Breast epithelium (tissue), 4 donors: ENCODE data around the gene DOP1A. TPM values are rescaled to one million over a fixed set of nuclear protein-coding genes. Genes with fewer than 3 reads are reported as not detected.

Source experiments
- DNase-seq, 2 donors: peaks; one replicate each; pipeline ENCODE4 v3.0.0-alpha.2; 2019; ENCODE audit warnings: low spot score in 2 of 2
- H3K27ac ChIP-seq, 2 donors: fragments of 200-600 bp; sonication (generic) in 1 of 2; one replicate each; pipeline ENCODE4 v1.5.1; 2016 to 2019; ENCODE audit warnings: mild to moderate bottlenecking in 1 of 2
- H3K27me3 ChIP-seq, 2 donors: fragments of 200-600 bp; sonication (generic) in 1 of 2; one replicate each; pipeline versions ENCODE4 v1.5.1 to v1.6.0; 2017 to 2019; ENCODE audit warnings: control low read depth in 1 of 2, mild to moderate bottlenecking in 1 of 2
- H3K36me3 ChIP-seq: fragments of 200-600 bp; one replicate; pipeline ENCODE4 v1.5.1; 2019
- H3K4me1 ChIP-seq, 2 donors: fragments of 200-600 bp; sonication (generic); one replicate each; pipeline ENCODE4 v1.5.1; 2016 to 2019; ENCODE audit warnings: control low read depth in 1 of 2
- H3K4me3 ChIP-seq, 3 donors: fragments of 200-600 bp; sonication (generic); 1 replicate in 2 of 3; 2 replicates in 1 of 3; pipeline ENCODE4 v1.5.1; 2016 to 2019; ENCODE audit warnings: mild to moderate bottlenecking in 3 of 3, moderate library complexity in 2 of 3
- H3K9me3 ChIP-seq, 2 donors: fragments of 200-600 bp; sonication (generic) in 1 of 2; one replicate each; pipeline ENCODE4 v1.5.1; 2016 to 2019; ENCODE audit warnings: control low read depth in 1 of 2
- CTCF ChIP-seq, 3 donors: fragments of 450-650 bp; IDR thresholded peaks; one replicate each; pipeline ENCODE4 v1.5.1; 2016 to 2017; ENCODE audit warnings: antibody characterized with exemption in 3 of 3, mild to moderate bottlenecking in 3 of 3, moderate library complexity in 3 of 3
- POLR2A ChIP-seq: fragments of 450-650 bp; IDR thresholded peaks from one replicate; pipeline ENCODE4 v1.6.1; 2016; ENCODE audit warnings: antibody characterized with exemption, mild to moderate bottlenecking, moderate library complexity
- POLR2AphosphoS5 ChIP-seq, 3 donors: sonication (generic); formaldehyde crosslinking; IDR thresholded peaks; one replicate each; pipeline ENCODE4 v1.6.1; 2017; ENCODE audit warnings: antibody characterized with exemption in 3 of 3
- intact Hi-C: fragments of 100-400 bp; cut with DNase I; formaldehyde crosslinking; loops from one replicate; pipeline ENCODE4 v1.15.1; 2023; ENCODE audit warnings: low total_unique reads
- total RNA-seq, 3 donors: library from RNA; depleted of rRNA; stranded (reverse); fragments of >200 nt; gene quantifications; one replicate each; pipeline ENCODE4 v1.1.0, GENCODE V29; 2016

Gene DOP1A
- total RNA-seq, 3 donors from 2014 or later, result 27.5 to 93.2 (median 56.4) TPM

- peaks cover 9% of the 10 kb centered on the region for H3K36me3 ChIP-seq
Observed at GRCh38 chr6:83155794-83156193, 88.3 kb downstream of the DOP1A start.

DNA sequence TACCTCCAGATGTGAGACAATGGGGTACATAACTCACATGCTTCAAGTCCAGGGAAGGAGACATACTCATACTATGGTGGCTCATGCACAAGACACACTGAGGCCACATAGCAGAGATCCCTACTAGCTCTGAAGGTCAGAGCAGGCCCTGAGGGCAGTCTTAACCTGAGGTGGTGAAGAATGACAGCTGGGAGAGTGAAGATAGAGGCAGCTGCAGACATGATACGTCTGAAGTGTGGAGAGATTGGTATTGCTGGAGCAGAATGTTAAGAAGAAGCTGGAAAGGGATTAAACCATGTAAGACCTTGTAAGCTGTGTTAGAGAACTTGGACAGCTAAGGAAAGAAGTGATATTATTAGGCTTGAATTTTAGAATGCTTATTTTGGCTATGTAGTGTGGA, 92.7 kb downstream of the DOP1A start:
- no peak for DNase-seq
- H3K4me1 ChIP-seq, result no peaks in the 10 kb centered on the region
- no peaks in the 10 kb centered on the region for H3K9me3 ChIP-seq
- H3K27ac ChIP-seq, result no peak overlapping the region
- intact Hi-C loops, result no loop called here
- TF ChIP-seq CTCF (IDR thresholded peaks at IDR 0.05) (no peak), POLR2AphosphoS5 (IDR thresholded peaks at IDR 0.05) (no peak)
- H3K27me3 ChIP-seq, result no peaks in the 10 kb centered on the region
- peaks cover 18% of the 10 kb centered on the region for H3K36me3 ChIP-seq
- no peak overlapping the region for H3K4me3 ChIP-seq

More at GRCh38 chr6:83155794-83156193, 88.3 kb downstream of the DOP1A start:
- no peak for DNase-seq
- no peak overlapping the region for H3K27ac ChIP-seq
- no peaks in the 10 kb centered on the region for H3K4me1 ChIP-seq
- no peak overlapping the region for H3K4me3 ChIP-seq
- H3K9me3 ChIP-seq, result no peaks in the 10 kb centered on the region
- H3K27me3 ChIP-seq, result no peaks in the 10 kb centered on the region
- intact Hi-C loops, result no loop called here
- no peak for TF ChIP-seq CTCF (IDR thresholded peaks at IDR 0.05)
- TF ChIP-seq POLR2A, result no peak
- TF ChIP-seq POLR2AphosphoS5 (IDR thresholded peaks at IDR 0.05), result no peak

- no peak for DNase-seq
- intact Hi-C loops, result no loop called here
- H3K9me3 ChIP-seq, result no peaks in the 10 kb centered on the region
- no peak overlapping the region for H3K4me3 ChIP-seq
- no peaks in the 10 kb centered on the region for H3K4me1 ChIP-seq
- TF ChIP-seq CTCF (IDR thresholded peaks at IDR 0.05) (no peak), POLR2AphosphoS5 (IDR thresholded peaks at IDR 0.05) (no peak), POLR2A (no peak)
- H3K27ac ChIP-seq, result no peak overlapping the region
- H3K36me3 ChIP-seq, result peaks cover 12% of the 10 kb centered on the region
- no peaks in the 10 kb centered on the region for H3K27me3 ChIP-seq
Observed at GRCh38 chr6:83167726-83168278, 100.3 kb downstream of the DOP1A start.

GRCh38 chr6:83168556-83168955, 101.1 kb downstream of the DOP1A start:
- no peaks in the 10 kb centered on the region for H3K27me3 ChIP-seq
- no peak overlapping the region for H3K4me3 ChIP-seq
- TF ChIP-seq POLR2AphosphoS5 (IDR thresholded peaks at IDR 0.05) (no peak), POLR2A (no peak), CTCF (IDR thresholded peaks at IDR 0.05) (no peak)
- intact Hi-C loops, result no loop called here
- no peak for DNase-seq
- H3K27ac ChIP-seq, result no peak overlapping the region
- no peaks in the 10 kb centered on the region for H3K4me1 ChIP-seq
- no peaks in the 10 kb centered on the region for H3K9me3 ChIP-seq
- H3K36me3 ChIP-seq, result peaks cover 11% of the 10 kb centered on the region

DNA sequence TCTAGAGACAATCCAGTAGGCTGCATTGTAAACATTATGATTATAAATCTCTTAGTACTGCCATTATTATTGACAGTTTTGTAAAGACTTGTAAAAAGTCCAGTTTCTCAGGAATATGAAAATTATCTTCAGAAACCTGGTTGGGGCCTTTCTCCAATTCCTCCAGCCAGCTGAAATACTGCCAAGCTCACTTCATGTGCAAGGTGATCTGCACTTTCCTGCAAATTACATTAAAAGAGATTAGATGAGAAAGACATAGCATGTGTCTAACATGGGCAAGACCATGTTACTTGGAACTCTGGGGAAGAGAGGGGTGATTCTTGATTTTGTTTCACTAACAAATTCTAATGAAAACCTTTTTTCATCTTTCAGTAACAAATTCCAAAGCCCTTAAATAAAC, 101.6 kb downstream of the DOP1A start:
- no peak overlapping the region for H3K4me3 ChIP-seq
- H3K27me3 ChIP-seq, result no peaks in the 10 kb centered on the region
- TF ChIP-seq CTCF (IDR thresholded peaks at IDR 0.05), result no peak
- no peak for TF ChIP-seq POLR2AphosphoS5 (IDR thresholded peaks at IDR 0.05)
- no peak for TF ChIP-seq POLR2A
- H3K9me3 ChIP-seq, result no peaks in the 10 kb centered on the region
- H3K4me1 ChIP-seq, result no peaks in the 10 kb centered on the region
- H3K27ac ChIP-seq, result no peak overlapping the region
- H3K36me3 ChIP-seq, result peaks cover 11% of the 10 kb centered on the region
- DNase-seq, result no peak
- intact Hi-C loops, result no loop called here
